HG03571 (cell line): ENCODE data around the gene FOXN1.

Experiments used
- ATAC-seq: cut with Tn5 transposase; IDR thresholded peaks from one replicate; pipeline ENCODE4 v1.9.1; 2021; ENCODE audit not compliant: unreplicated experiment

FOXN1 gene

DNA sequence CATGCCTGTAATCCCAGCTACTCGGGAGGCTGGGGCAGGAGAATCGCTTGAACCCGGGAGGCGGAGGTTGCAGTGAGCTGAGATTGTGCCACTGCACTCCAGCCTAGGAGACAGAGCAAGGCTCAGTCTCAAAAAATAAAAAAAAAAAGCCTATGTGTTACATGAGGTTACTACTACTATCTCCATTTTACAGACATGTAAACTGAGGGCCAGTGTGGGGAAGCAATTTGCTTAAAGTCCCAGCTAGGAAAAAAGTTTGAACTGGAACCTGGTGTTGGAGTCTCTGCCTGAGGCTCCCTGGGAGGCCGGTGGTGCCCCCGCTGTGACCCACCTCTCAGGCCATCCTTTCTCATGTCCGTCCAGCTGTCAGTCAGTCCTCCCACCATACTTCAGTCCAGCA, 28.2 kb upstream of the FOXN1 start:
- ATAC-seq: no peak

DNA sequence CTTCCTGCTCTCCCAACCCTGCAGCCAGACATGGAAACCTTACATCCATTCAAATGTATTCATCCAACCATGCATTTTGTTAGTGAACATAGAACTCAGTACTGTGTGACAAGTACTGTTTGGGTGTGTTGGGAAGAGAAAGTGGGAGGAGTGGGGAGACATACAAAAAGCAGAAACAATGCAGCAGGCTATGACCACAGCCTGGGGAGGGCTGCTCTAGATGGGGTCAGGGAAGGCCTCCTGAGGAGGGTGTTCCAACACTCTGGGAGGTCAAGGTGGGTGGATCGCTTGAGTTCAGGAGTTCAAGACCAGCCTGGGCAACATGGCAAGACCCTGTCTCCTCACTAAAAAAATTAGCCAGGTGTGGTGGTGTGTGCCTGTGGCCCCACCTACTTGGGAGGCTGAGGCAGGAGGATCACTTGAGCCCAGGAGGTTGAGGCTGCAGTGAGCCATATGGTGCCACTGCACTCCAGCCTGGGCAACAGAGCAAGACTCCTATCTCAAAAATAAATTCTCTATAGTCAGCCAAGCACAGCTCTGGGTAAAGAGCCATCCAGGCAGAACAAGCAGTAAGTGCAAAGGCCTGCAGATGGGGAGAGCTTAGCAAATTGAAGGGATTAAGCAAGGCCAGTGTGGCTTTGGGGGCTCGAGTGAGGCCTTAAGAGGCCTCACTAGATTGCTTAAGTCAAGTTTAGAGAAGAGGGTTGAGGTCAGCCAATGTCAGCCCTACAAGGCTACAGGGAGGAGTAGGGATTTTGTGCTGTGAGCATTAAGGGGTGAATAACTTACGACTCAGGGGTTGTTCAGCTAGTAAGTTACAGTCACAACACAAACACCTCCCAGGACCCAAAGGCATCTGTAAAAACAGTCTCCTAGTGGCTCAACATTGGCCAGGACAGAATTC, 27.2 kb upstream of the FOXN1 start:
- no peak for ATAC-seq

- ATAC-seq: no peak
Observed at GRCh38 chr17:28480278-28480677, 25.9 kb upstream of the FOXN1 start.

DNA sequence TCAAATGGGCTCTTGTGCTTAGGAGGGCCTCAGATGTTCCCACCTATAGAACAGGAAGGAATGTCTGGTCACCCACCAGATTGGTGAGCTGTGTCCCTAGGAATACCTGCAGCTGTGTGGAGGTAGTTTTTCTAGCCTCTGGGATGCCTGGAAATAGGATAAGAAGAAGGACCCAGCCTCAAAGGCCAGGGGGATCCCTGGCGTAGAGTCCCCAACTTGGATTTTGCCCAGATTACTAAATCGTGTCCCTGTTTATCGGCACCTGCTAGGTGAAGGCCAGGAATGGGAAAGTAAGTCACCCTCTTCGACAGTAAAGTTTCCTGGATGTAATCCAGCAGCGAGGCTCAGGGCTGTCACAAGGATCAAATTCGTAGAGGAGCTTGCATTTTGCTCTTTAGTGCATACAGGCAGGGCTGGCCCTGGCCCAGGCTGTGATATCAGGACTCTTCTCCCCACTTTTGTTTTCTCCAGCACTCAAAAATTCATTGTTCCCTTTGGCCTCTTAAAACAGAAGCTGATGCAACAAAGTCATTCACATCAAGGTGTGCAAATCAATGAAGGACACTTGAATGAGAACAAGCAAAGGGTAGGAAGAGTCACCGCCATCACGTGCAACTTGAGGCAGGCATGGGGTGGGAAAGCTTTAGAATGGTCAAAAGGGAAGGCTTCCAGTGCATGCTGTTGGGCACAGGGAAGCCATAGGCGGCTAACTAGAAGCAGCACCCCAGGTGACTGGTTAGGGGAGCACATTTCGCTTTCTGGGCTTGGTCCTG, 25.2 kb upstream of the FOXN1 start:
- ATAC-seq: no peak

- ATAC-seq: no peak
Observed at GRCh38 chr17:28482551-28483199, 23.5 kb upstream of the FOXN1 start.

DNA sequence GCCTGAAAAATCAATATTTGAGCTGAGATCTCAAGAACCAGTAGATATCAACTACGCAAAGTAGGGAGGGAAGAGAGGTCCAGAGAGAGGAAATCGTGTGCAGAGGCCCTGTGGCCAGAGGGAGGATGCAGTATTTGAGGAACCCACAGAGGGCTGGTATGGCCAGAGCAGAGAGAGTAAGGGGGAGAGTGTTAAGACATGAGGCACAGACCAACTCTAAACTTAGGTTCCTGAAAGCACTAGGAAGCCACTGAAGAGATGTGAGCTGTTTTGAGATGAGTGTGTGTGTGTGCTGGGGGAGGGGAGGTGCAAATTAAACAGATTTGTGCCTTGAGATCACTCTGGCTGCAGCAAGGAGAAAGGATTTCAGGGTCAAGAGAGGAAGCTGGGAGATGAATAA, 21.9 kb upstream of the FOXN1 start:
- peak; percentile 77 for ATAC-seq

DNA sequence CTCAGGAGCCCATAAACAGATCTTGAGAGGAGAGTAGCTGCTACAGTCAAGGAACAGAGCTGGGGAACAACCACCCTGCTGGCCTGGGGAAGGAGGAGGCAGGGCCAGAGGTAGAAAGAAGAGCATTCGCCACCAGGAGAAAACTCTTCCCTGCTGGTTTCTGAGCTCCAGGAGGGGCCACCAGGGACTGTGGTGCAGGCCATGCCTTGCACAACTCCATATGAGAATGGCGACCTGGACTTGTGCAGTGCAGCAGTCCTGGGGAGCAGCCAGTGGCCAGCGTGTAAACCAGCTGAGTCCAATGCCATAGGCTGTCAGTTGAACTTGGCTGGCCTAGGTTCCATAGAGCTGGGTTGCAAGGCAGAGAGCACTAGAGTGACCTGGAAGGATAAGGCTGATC, 21.1 kb upstream of the FOXN1 start:
- ATAC-seq: no peak

DNA sequence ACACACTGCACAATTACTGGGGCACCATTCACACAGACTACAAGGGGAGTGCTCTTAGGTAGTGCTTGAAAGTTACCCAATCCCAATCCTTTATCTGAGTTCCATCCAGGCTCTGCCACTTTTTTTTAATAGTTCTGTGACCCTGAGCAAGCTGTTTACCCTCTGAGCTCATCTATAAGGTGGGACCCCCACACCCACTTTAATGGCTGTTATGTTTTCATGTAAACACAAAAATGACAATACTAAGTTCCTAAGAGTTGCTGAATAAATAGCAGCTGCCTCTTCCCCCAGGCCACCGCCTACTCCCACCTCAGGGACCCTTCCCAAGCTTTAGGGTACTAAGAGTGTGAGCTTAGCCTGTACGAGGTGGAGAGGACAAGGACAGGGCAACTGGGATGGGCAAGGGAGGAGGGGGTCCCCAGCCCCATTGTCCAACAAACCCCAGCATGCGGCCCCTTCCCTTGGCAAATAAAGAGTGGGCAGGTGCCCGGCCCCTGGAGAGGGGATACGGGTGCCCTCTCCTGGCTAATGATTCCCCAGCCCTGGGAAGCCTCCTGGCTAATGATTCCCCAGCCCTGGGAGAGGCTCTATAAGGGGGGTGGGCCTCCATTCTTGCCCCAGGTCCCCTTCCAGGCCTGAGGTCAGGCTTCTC, 18.1 kb upstream of the FOXN1 start:
- no peak for ATAC-seq

- no peak for ATAC-seq
Observed at GRCh38 chr17:28488533-28489276, 17.4 kb upstream of the FOXN1 start.

DNA sequence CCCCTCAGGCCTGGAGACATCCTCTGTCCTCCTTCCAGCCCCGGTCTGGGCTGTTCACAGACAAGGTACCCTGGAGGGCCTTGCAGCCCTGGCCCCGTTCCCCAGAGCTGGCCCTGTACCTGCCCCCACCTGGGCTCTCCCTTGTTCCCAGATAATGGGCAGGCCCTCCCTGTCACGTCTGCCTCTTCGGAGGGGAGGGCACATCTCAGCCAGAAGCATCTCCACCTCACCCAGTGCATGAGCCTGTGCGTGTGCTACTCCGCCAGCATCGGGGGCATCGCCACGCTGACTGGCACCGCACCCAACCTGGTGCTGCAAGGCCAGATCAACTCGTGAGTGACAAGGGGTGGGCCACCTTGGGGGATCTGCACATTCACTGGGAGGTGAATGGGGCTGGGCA, 14.9 kb upstream of the FOXN1 start:
- no peak for ATAC-seq

GRCh38 chr17:28491860-28492259, 14.3 kb upstream of the FOXN1 start:
- no peak for ATAC-seq

DNA sequence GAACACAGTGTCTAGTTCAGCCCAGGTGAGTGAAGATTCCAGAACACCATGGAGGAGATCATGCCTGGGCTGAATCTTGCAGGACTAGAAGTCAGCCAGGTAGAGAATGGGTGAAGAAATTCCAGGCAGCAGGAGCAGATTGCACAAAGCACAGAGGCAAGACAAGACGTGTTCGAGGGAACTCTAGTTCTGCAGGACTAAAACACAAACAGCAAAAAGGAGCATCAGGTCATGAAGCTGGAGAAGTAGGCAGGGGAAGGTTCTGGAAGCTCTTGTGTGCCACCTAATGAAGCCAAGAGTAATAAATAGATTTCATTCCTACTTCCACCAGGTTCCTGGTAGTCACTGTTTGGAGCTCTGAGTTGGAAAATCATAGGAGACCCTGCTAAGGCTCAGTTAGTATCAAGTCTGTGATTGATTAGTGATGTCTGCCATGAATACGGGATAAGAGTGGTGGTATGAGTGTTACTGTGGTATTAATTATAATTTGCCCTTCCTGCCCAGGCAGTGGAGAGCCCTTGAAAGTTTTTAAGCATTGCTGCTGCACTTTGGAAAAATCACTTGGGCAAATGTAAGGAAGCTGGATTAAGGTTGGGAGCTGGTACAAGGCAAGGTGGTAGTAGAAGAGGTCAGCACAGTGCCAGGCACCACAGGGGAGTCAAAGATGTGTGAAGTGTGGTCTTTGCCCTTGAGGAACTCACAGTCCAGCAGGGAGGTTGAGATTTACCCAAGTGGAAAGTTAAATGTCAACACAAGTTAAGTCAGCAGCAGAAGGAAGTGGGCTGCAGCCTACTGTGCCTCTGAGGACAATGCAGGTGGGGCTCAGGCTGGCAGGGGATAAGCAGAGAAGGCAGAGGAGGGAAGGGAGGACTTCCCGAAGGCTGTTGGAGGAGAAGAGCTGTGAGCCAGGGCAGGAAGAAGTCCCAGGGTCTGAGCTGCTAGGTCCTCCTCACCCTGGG, 13.5 kb upstream of the FOXN1 start:
- no peak for ATAC-seq

DNA sequence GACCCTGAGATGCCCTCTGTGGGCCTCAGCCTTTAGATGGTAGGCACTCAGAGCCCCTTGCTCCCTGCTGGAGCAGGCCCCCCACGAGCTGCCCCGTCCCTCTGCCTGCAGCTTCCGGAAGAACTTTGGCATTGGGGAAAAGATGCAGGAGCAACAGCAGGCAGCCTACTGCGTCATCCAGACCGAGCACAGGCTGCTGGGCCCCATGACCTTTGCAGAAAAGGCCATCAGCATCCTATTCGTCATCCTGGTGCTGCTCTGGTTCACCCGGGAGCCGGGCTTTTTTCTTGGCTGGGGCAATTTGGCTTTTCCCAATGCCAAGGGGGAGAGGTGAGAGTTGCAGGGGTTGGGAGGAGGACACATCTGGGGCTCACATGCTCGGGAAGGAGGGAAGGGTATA, 12.7 kb upstream of the FOXN1 start:
- ATAC-seq: no peak

DNA sequence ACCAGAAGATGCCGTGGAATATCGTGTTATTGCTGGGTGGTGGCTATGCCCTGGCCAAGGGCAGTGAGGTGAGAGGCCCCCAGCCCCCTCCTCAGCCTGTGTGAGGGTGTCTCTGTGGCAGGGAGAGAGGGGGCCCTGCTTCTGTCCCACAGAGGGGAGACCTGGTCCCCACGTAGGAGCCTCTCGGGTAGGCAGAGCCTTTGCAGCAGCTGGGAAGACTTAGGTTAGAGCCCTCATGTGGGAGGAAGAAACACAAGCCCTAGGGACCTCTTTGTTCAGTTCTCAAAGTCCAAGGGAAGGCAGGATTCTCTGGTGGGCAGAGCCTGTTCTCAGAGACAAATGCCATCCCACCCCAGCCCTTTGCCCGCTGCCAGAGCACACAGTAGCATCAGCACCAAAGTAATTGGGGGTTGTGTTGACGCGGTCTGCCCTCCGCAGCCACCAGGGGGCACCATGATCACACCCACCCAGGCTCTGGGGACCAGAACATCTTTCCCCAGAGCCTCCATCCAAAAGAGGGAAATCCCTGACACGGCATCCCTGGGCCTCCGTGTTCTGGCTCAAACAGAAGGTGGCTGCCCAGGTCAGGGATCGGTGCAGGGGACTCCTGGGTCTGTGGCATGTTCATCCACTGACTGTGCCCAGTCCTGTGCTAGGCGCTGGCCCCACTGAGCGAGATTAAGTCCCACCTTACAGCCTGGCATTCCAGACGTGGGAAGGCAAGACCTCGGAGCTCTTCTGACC, 11.5 kb upstream of the FOXN1 start:
- ATAC-seq: no peak

- ATAC-seq: no peak
Observed at GRCh38 chr17:28495635-28496034, 10.5 kb upstream of the FOXN1 start.

GRCh38 chr17:28497931-28498330, 8.2 kb upstream of the FOXN1 start:
- ATAC-seq: no peak

GRCh38 chr17:28498652-28499363, 7.3 kb upstream of the FOXN1 start:
- ATAC-seq: no peak

DNA sequence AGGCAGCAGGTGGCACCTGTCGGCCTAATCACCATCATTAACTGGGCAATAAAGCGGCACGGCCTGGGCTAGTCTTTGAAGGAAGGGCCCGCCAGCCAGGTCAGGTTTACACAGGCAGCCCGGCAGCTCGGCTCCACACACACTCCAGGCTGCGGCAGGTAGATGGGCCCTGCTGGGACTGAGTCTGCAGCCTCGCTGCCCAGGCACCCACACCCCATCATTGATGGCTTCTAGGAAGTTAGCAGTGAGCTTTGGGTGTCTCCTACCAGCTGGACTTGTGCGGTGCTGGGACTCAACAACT, 6.8 kb upstream of the FOXN1 start:
- no peak for ATAC-seq
